NCI-H524 treated with DMSO at 0.1 percent for 48 hours (cell line): ENCODE measurements around the gene LDHD.
"Not testable (repeated sequence)": the region's sequence is repeated elsewhere in the genome, so short reads cannot be mapped to it uniquely, and the experiment has no call there.

Experiments used
- DNase-seq: peaks from one replicate; lab custom pipeline; 2025; lab: John Stamatoyannopoulos, UW

The LDHD gene

GRCh38 chr16:75116081-75116910 lies at the start of gene LDHD:
TSS of gene LDHD (minus strand) at chr16:75116780. CDS start at chr16:75116720, 60 bp downstream.
- no peak for DNase-seq

- no peak for DNase-seq
Observed at GRCh38 chr16:75160386-75160785, 43.8 kb upstream of the LDHD start.

GRCh38 chr16:75152635-75153034 lies 36.1 kb upstream of the LDHD start:
- DNase-seq, result no peak

GRCh38 chr16:75151798-75152197 lies 35.2 kb upstream of the LDHD start:
- no peak for DNase-seq

- DNase-seq, result peak; percentile 78
Observed at GRCh38 chr16:75148311-75149195, 32.0 kb upstream of the LDHD start, which contains the start of gene ZFP1. TSS of gene ZFP1 (plus strand) at chr16:75148524. CDS start at chr16:75152952, 4,428 bp downstream.

GRCh38 chr16:75147968-75148310 lies 31.4 kb upstream of the LDHD start:
- DNase-seq, result no peak

- no peak for DNase-seq
Observed at GRCh38 chr16:75143941-75144340, 27.4 kb upstream of the LDHD start.

- no peak for DNase-seq
Observed at GRCh38 chr16:75139498-75139897, 22.9 kb upstream of the LDHD start.

- DNase-seq, result no peak
Observed at GRCh38 chr16:75138636-75139035, 22.1 kb upstream of the LDHD start.

GRCh38 chr16:75138233-75138632 lies 21.7 kb upstream of the LDHD start:
- DNase-seq, result no peak

- no peak for DNase-seq
Observed at GRCh38 chr16:75131081-75131480, 14.5 kb upstream of the LDHD start.

GRCh38 chr16:75130150-75130771 lies 13.7 kb upstream of the LDHD start:
- no peak for DNase-seq

GRCh38 chr16:75129421-75130149 lies 13.0 kb upstream of the LDHD start:
- not testable (repeated sequence) for DNase-seq

- DNase-seq, result no peak
Observed at GRCh38 chr16:75127713-75128415, 11.3 kb upstream of the LDHD start.

- DNase-seq, result no peak
Observed at GRCh38 chr16:75122609-75123008, 6.0 kb upstream of the LDHD start.

GRCh38 chr16:75121949-75122568 lies 5.5 kb upstream of the LDHD start:
- no peak for DNase-seq

- DNase-seq, result no peak
Observed at GRCh38 chr16:75120253-75120652, 3.7 kb upstream of the LDHD start.

GRCh38 chr16:75118943-75119539 lies 2.5 kb upstream of the LDHD start:
- no peak for DNase-seq

- no peak for DNase-seq
Observed at GRCh38 chr16:75116911-75117245, 298 bp upstream of the LDHD start.
